Measurements from ENCODE around the gene AK3. TPM values are rescaled to one million over a fixed set of nuclear protein-coding genes. Genes with fewer than 3 reads are reported as not detected.

AK3 gene
- total RNA-seq, 2 experiments from 2014 or later: 43.3 to 108 TPM

DNA sequence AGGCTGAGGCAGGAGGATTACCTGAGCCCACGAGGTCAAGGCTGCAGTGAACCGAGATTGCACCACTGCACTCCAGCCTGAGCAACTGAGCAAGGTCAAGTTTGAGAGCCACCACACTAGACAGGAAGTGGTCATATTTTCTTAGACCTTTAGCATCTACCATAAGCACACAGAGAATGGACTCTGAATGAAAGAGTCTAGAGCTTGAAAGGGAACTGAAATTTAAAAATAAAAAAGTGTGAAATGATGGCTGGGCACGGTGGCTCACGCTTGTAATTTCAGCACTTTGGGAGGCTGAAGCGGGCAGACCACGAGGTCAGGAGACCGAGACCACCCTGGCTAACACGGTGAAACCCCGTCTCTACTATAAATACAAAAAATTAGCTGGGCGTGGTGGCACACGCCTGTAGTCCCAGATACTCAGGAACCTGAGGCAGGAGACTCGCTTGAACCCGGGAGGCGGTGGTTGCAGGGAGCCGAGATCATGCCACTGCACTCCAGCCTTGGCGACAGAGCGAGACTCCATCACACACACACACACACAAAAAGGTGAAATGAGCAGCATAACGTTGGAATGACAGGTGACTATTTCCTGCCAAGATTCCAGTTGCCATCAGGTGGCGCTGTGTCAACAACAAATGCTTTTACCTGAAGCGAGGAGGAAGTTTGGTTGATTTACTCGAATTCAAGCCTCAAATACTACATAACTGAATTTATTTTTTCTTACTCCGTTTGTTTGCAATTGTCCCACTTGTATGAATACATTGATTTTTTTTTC, 21.3 kb upstream of the AK3 start:
- DNase-seq (ENCODE audit: low spot score): peak; percentile 87
- TF ChIP-seq EZH2phosphoT487 (IDR thresholded peaks at IDR 0.05; ENCODE audit: borderline replicate concordance, low read depth, low read length): no peak
- TF ChIP-seq, protein P1, sequence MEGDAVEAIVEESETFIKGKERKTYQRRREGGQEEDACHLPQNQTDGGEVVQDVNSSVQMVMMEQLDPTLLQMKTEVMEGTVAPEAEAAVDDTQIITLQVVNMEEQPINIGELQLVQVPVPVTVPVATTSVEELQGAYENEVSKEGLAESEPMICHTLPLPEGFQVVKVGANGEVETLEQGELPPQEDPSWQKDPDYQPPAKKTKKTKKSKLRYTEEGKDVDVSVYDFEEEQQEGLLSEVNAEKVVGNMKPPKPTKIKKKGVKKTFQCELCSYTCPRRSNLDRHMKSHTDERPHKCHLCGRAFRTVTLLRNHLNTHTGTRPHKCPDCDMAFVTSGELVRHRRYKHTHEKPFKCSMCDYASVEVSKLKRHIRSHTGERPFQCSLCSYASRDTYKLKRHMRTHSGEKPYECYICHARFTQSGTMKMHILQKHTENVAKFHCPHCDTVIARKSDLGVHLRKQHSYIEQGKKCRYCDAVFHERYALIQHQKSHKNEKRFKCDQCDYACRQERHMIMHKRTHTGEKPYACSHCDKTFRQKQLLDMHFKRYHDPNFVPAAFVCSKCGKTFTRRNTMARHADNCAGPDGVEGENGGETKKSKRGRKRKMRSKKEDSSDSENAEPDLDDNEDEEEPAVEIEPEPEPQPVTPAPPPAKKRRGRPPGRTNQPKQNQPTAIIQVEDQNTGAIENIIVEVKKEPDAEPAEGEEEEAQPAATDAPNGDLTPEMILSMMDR (conservative IDR thresholded peaks at IDR 0.05; ENCODE audit: low read length): peak; percentile 90
- no peaks in the 10 kb centered on the region for H3K79me2 ChIP-seq (ENCODE audit: insufficient read depth, low read depth, low read length)
- H3K36me3 ChIP-seq (ENCODE audit: insufficient read depth, low read length): no peaks in the 10 kb centered on the region
- no peaks in the 10 kb centered on the region for H3K9me3 ChIP-seq (ENCODE audit: low read length)
- peaks cover 17% of the 10 kb centered on the region for H3K4me1 ChIP-seq (ENCODE audit: insufficient read depth, low read length, poor library complexity, severe bottlenecking)
- peak overlapping the region; percentile 58 for H3K4me3 ChIP-seq (ENCODE audit: low read depth, low read length, poor library complexity, severe bottlenecking)
- H3K9me2 ChIP-seq (ENCODE audit: insufficient read depth, low read length): no peaks in the 10 kb centered on the region
- H3K27ac ChIP-seq (ENCODE audit: low read depth, low read length, poor library complexity, severe bottlenecking): no peak overlapping the region
- no peaks in the 10 kb centered on the region for H4K20me1 ChIP-seq (ENCODE audit: insufficient read depth, low read length)
- intact Hi-C loops (cut with micrococcal nuclease; ENCODE audit: unreplicated experiment): loop anchor here (1.0 to 10.0 kb wide), 6 partner anchors 31 to 838 kb away; partner anchors contain the start of genes JAK2 and RCL1
- H2AFZ ChIP-seq (ENCODE audit: low read length): peak overlapping the region; percentile 86
- BruUV-seq (replicated peaks): no TSS peak
- peak overlapping the region; percentile 71 for H3K4me2 ChIP-seq (ENCODE audit: low read length)
- CTCF ChIA-PET (ENCODE audit: unreplicated experiment): interaction anchor here (1.1 kb wide), 1 partner anchor 221 kb away, joined by 3 read pairs; no protein-coding TSS in a partner anchor
- POLR2A ChIA-PET: interaction anchor here (0.6 kb wide), 1 partner anchor 411 kb away, joined by 3 read pairs; no protein-coding TSS in a partner anchor

DNA sequence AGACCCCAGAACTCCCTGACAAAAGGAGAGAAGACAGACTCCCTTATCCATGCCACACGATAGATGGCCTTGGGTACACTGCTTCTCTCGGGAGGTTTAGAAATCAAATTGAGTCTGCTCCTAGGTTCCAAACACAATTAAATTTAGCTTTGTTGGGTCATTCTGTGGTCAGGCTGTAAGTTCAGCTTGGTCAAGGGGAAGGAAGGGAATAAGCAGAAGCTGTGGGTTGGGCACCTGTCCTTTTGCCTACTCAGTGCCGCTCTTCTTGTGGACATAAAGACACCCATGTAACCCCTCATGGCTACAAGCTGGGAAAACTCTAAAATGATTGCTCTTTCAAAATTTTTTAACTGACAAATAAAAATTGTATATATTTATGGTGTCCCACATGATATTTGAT, 19.1 kb upstream of the AK3 start:
- intact Hi-C loops (cut with micrococcal nuclease; ENCODE audit: unreplicated experiment): loop anchor here (5.0 to 10.0 kb wide), 2 partner anchors 505 to 667 kb away; no protein-coding TSS in a partner anchor
- POLR2A ChIA-PET: interaction anchor here (0.7 to 1.0 kb wide), 2 partner anchors 373 to 1294 kb away, joined by 3 read pairs; no protein-coding TSS in a partner anchor
- TF ChIP-seq, protein P1 (conservative IDR thresholded peaks at IDR 0.05; ENCODE audit: low read length): no peak
- TF ChIP-seq EZH2phosphoT487 (IDR thresholded peaks at IDR 0.05; ENCODE audit: borderline replicate concordance, low read depth, low read length): no peak

More for the DNA sequence above, 19.1 kb upstream of the AK3 start:
- H3K79me2 ChIP-seq (ENCODE audit: insufficient read depth, low read depth, low read length): no peaks in the 10 kb centered on the region
- H3K4me3 ChIP-seq (ENCODE audit: low read depth, low read length, poor library complexity, severe bottlenecking): no peak overlapping the region
- no peak overlapping the region for H3K4me2 ChIP-seq (ENCODE audit: low read length)
- no TSS peak for BruUV-seq (replicated peaks)
- H3K36me3 ChIP-seq (ENCODE audit: insufficient read depth, low read length): no peaks in the 10 kb centered on the region
- no peaks in the 10 kb centered on the region for H4K20me1 ChIP-seq (ENCODE audit: insufficient read depth, low read length)
- H3K9me3 ChIP-seq (ENCODE audit: low read length): no peaks in the 10 kb centered on the region
- no peaks in the 10 kb centered on the region for H3K9me2 ChIP-seq (ENCODE audit: insufficient read depth, low read length)
- no peak for DNase-seq (ENCODE audit: low spot score)
- H3K4me1 ChIP-seq (ENCODE audit: insufficient read depth, low read length, poor library complexity, severe bottlenecking): peaks cover 17% of the 10 kb centered on the region
- CTCF ChIA-PET (ENCODE audit: unreplicated experiment): interaction anchor here (1.4 kb wide), 1 partner anchor 226 kb away, joined by 4 read pairs; no protein-coding TSS in a partner anchor
- H2AFZ ChIP-seq (ENCODE audit: low read length): no peak overlapping the region
- H3K27ac ChIP-seq (ENCODE audit: low read depth, low read length, poor library complexity, severe bottlenecking): no peak overlapping the region
